K562 (cell line): ENCODE measurements around the gene SLC24A4. TPM values are rescaled to one million over a fixed set of nuclear protein-coding genes. Genes with fewer than 3 reads are reported as not detected.

Source experiments
- ATAC-seq: fragments of 200-7000 bp; cut with Tn5 transposase; 3 replicates; pipeline ENCODE4 v1.9.1; 2020; ENCODE audit warnings: moderate library complexity
- BruUV-seq: library from RNA; stranded (reverse); fragments of 400-500 nt; replicated peaks from 2 replicates; lab custom pipeline; 2021; lab: Mats Ljungman, UMichigan
- CTCF ChIA-PET: fragments of 300-600 bp; formaldehyde crosslinking; extraction: SDS; loops from one replicate; lab custom pipeline; 2021; ENCODE audit warnings: low intra/inter-chr PET ratio; lab: Yijun Ruan, JAX
- POLR2A ChIA-PET: fragments of 300-600, 350-650 bp; sonication (Branson Sonifier 250); formaldehyde crosslinking; extraction: SDS; loops from one replicate; lab custom pipeline; 2021; ENCODE audit warnings: antibody characterized with exemption, inconsistent platforms; lab: Yijun Ruan, JAX
- DNase-seq, 4 experiments: peaks; one replicate each; pipeline versions ENCODE4 v3.0.0 to v3.0.0-alpha.2; 2011 to 2018; ENCODE audit warnings: low spot score in 3 of 4, mixed read lengths in 3 of 4; ENCODE audit errors: extremely low read depth in 1 of 4
- FAIRE-seq: peaks from 2 replicates; lab custom pipeline; 2011; peaks lifted over from hg19 to GRCh38; lab: Jason Lieb, UNC
- H2AFZ ChIP-seq: 2 replicates; pipeline ENCODE4 v1.6.0; 2011; ENCODE audit warnings: low read depth, low read length, control low read depth, inconsistent platforms
- H3K27ac ChIP-seq: fragments of 200-600 bp; 3 replicates; pipeline ENCODE4 v1.8.0; 2011; ENCODE audit warnings: low read depth, mild to moderate bottlenecking, control low read depth, inconsistent platforms, low read length, moderate library complexity, mixed read lengths; ENCODE audit errors: extremely low read depth
- H3K27me3 ChIP-seq, 2 experiments: fragments of 300-600 bp in 1 of 2; 2 replicates in 1 of 2; 3 replicates in 1 of 2; pipeline versions ENCODE4 v1.6.0 to v1.8.0; 2011; ENCODE audit warnings: inconsistent platforms in 2 of 2, low read length in 2 of 2, mild to moderate bottlenecking in 1 of 2, mixed read lengths in 1 of 2, moderate library complexity in 1 of 2; ENCODE audit not compliant: control insufficient read depth in 2 of 2, insufficient read depth in 2 of 2
- H3K36me3 ChIP-seq: fragments of 300-600 bp; 3 replicates; pipeline ENCODE4 v1.8.0; 2011; ENCODE audit warnings: mild to moderate bottlenecking, low read length, inconsistent platforms; ENCODE audit not compliant: control insufficient read depth, insufficient read depth
- H3K4me1 ChIP-seq, 2 experiments: fragments of 200-600 bp in 1 of 2; replicated peaks in 1 of 2; 2 replicates in 1 of 2; 3 replicates in 1 of 2; pipeline versions ENCODE4 v1.5.1 to v1.8.0; 2011; ENCODE audit warnings: inconsistent platforms in 2 of 2, low read length in 2 of 2, mild to moderate bottlenecking in 1 of 2, mixed read lengths in 1 of 2, moderate library complexity in 1 of 2; ENCODE audit not compliant: control insufficient read depth in 2 of 2, insufficient read depth in 2 of 2
- H3K4me2 ChIP-seq: 2 replicates; pipeline ENCODE4 v1.6.1; 2011; ENCODE audit warnings: low read length, control low read depth, inconsistent platforms, mixed read lengths; ENCODE audit not compliant: insufficient read depth
- H3K4me3 ChIP-seq: fragments of 200-600 bp; sonication (generic), shearing (Covaris generic); 2 replicates; pipeline ENCODE4 v1.5.1; 2016; ENCODE audit warnings: control low read depth, inconsistent platforms
- H3K79me2 ChIP-seq: fragments of 200-600 bp; 3 replicates; pipeline ENCODE4 v1.8.0; 2011; ENCODE audit warnings: low read length, inconsistent platforms; ENCODE audit not compliant: control insufficient read depth, insufficient read depth
- H3K9ac ChIP-seq, 2 experiments: 2 replicates each; pipeline versions ENCODE4 v1.6.0 to v1.6.1; 2011; ENCODE audit warnings: low read depth in 2 of 2, low read length in 2 of 2, control low read depth in 1 of 2, inconsistent platforms in 1 of 2, mild to moderate bottlenecking in 1 of 2, mixed read lengths in 1 of 2; ENCODE audit not compliant: insufficient read depth in 1 of 2
- H3K9me1 ChIP-seq: one replicate; pipeline ENCODE4 v1.6.0; 2011; ENCODE audit warnings: inconsistent platforms, mild to moderate bottlenecking, low read length, moderate library complexity; ENCODE audit not compliant: control insufficient read depth, insufficient read depth
- H3K9me3 ChIP-seq: replicated peaks from 2 replicates; pipeline ENCODE4 v1.5.1; 2011; ENCODE audit warnings: low read depth, low read length, inconsistent platforms; ENCODE audit not compliant: control insufficient read depth, insufficient read depth
- H4K20me1 ChIP-seq: replicated peaks from 2 replicates; pipeline ENCODE4 v1.6.1; 2011; ENCODE audit warnings: low read length, inconsistent platforms, mixed read lengths; ENCODE audit not compliant: control insufficient read depth, insufficient read depth
- ETV5 ChIP-seq: sonication (generic); formaldehyde crosslinking; IDR thresholded peaks from 2 replicates; pipeline ENCODE4 v1.4.0; 2020; ENCODE audit warnings: low read depth, mild to moderate bottlenecking, missing genetic modification reagents
- NFRKB ChIP-seq: fragments of 450-650 bp; IDR thresholded peaks from 2 replicates; pipeline ENCODE4 v1.6.1; 2016; ENCODE audit warnings: low read depth
- SETDB1 ChIP-seq: IDR thresholded peaks from one replicate; pipeline ENCODE4 v1.6.1; 2012; ENCODE audit warnings: low read length, control low read depth, inconsistent platforms
- ZNF324 ChIP-seq: fragments of 250-450 bp; sonication (Bioruptor Pico); IDR thresholded peaks from 2 replicates; pipeline ENCODE4 v1.4.0; 2020; ENCODE audit warnings: mild to moderate bottlenecking
- WGBS: fragments of 100-300 bp; shearing (Covaris generic); methylation state at CpG from one replicate; pipeline ENCODE4 v1.1.6; 2016; ENCODE audit warnings: low coverage, mixed read lengths; ENCODE audit not compliant: insufficient coverage; ENCODE audit errors: missing lambda C conversion rate; 5-methylcytosine and 5-hydroxymethylcytosine counted together
- in situ Hi-C: fragments of 300-500 bp; cut with MboI; formaldehyde crosslinking; loops from 4 replicates; pipeline ENCODE4 v1.15.0; 2018; ENCODE audit warnings: inconsistent platforms, mixed read lengths
- intact Hi-C: fragments of 100-400 bp; cut with micrococcal nuclease; formaldehyde crosslinking; loops from 2 replicates; pipeline ENCODE4 v1.14.2; 2022
- polyA plus RNA-seq, 8 experiments: library from polyadenylated mRNA; depleted of rRNA in 4 of 8; stranded (reverse) in 5 of 8; unstranded in 3 of 8; fragments of >200 nt; fragmentation: Nextera tagmentation in 2 of 8; fragmentation: Illumina TruSeq in 1 of 8; extraction: Ambion mirVana in 2 of 8; extraction: Trizol in 1 of 8; gene quantifications; 2 replicates each; pipeline versions ENCODE4 v1.2.1 to v1.2.3, GENCODE V29; 2011 to 2014; ENCODE audit warnings: inconsistent platforms in 1 of 8, missing spikeins in 1 of 8
- total RNA-seq, 7 experiments: library from RNA; depleted of rRNA in 6 of 7; stranded (reverse); fragments of >200 nt in 6 of 7; fragmentation: Illumina TruSeq in 2 of 7; extraction: Trizol in 2 of 7; gene quantifications; 2 replicates each; pipeline versions ENCODE4 v1.2.1 to v1.2.3, GENCODE V29; 2011 to 2021; ENCODE audit warnings: low replicate concordance in 1 of 7
- TF ChIP-seq, protein P1 (sequence below), 2 experiments: IDR thresholded peaks; 2 replicates each; pipeline ENCODE4 v1.6.1; 2012; ENCODE audit warnings: improper control_type of control experiment in 2 of 2, low read depth in 2 of 2, low read length in 2 of 2, borderline replicate concordance in 1 of 2
- TF ChIP-seq, protein P2 (sequence below): fragments of 450-650 bp; IDR thresholded peaks from 2 replicates; pipeline ENCODE4 v1.6.1; 2016
- TF ChIP-seq, protein P3 (sequence below): sonication (generic); formaldehyde crosslinking; IDR thresholded peaks from 2 replicates; pipeline ENCODE4 v1.8.0; 2022; ENCODE audit warnings: mild to moderate bottlenecking, missing genetic modification reagents

The SLC24A4 gene
- total and polyA plus RNA-seq, 9 of the 15 experiments (the other 6 are each of a cell fraction or from before 2014, with no cell fraction given): not detected

DNA sequence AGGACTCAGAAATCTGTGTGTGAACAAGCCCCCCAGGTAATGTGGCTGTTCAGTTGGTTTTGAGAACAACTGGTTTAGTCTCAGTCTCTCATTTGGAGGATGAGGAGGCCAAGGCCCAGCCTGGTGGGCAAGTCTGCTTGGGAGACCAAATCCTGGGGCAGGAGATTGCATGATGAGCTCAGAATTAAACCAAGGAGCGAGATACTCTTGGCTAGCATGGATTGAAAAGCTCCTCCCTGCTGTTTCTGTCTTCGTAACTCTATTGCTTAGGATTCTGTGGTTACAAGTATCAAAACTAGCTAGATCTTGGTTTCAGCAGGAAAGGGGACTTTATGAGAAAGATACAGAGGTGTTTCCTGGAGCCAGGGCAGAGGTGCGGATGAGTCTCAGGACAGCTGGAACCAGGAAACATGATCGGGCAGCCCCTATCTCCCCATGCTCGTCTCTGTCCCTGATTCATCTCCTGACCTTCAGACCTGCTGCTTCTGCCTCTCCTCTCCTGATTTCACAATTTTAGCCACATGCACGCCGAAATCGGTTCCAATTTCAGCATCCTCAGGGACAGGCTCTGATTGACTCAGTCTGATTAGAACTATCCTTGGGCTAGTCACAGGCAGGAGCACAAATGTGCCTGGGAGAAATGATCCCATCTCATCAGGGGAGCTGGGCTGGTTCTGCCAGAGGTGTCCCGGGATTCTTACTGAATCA lies 150.4 kb downstream of the SLC24A4 start:
- ATAC-seq: no peak
- TF ChIP-seq ZNF324 (CRISPR knock-in tag) (no peak), NFRKB (no peak), SETDB1 (no peak), ETV5 (CRISPR knock-in tag) (no peak)
- TF ChIP-seq, protein P1, sequence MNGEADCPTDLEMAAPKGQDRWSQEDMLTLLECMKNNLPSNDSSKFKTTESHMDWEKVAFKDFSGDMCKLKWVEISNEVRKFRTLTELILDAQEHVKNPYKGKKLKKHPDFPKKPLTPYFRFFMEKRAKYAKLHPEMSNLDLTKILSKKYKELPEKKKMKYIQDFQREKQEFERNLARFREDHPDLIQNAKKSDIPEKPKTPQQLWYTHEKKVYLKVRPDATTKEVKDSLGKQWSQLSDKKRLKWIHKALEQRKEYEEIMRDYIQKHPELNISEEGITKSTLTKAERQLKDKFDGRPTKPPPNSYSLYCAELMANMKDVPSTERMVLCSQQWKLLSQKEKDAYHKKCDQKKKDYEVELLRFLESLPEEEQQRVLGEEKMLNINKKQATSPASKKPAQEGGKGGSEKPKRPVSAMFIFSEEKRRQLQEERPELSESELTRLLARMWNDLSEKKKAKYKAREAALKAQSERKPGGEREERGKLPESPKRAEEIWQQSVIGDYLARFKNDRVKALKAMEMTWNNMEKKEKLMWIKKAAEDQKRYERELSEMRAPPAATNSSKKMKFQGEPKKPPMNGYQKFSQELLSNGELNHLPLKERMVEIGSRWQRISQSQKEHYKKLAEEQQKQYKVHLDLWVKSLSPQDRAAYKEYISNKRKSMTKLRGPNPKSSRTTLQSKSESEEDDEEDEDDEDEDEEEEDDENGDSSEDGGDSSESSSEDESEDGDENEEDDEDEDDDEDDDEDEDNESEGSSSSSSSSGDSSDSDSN (IDR thresholded peaks at IDR 0.05; ENCODE audit: borderline replicate concordance in 1 of 2, low read depth in 2 of 2, low read length in 2 of 2): no peak
- TF ChIP-seq, protein P2, sequence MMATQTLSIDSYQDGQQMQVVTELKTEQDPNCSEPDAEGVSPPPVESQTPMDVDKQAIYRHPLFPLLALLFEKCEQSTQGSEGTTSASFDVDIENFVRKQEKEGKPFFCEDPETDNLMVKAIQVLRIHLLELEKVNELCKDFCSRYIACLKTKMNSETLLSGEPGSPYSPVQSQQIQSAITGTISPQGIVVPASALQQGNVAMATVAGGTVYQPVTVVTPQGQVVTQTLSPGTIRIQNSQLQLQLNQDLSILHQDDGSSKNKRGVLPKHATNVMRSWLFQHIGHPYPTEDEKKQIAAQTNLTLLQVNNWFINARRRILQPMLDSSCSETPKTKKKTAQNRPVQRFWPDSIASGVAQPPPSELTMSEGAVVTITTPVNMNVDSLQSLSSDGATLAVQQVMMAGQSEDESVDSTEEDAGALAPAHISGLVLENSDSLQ: no peak
- TF ChIP-seq, protein P3, sequence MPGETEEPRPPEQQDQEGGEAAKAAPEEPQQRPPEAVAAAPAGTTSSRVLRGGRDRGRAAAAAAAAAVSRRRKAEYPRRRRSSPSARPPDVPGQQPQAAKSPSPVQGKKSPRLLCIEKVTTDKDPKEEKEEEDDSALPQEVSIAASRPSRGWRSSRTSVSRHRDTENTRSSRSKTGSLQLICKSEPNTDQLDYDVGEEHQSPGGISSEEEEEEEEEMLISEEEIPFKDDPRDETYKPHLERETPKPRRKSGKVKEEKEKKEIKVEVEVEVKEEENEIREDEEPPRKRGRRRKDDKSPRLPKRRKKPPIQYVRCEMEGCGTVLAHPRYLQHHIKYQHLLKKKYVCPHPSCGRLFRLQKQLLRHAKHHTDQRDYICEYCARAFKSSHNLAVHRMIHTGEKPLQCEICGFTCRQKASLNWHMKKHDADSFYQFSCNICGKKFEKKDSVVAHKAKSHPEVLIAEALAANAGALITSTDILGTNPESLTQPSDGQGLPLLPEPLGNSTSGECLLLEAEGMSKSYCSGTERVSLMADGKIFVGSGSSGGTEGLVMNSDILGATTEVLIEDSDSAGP (CRISPR knock-in tag): no peak
- intact Hi-C loops: no loop called here

More for the DNA sequence above, 150.4 kb downstream of the SLC24A4 start:
- H3K9ac ChIP-seq: no peak overlapping the region
- no peaks in the 10 kb centered on the region; a peak in 1 of 5 replicates for H3K27me3 ChIP-seq
- FAIRE-seq (no peak), DNase-seq (no peak)
- H3K4me1 ChIP-seq: no peaks in the 10 kb centered on the region
- CTCF ChIA-PET: no interaction called here
- no peak overlapping the region for H3K4me2 ChIP-seq
- H3K36me3 ChIP-seq: no peaks in the 10 kb centered on the region
- H3K27ac ChIP-seq: no peak overlapping the region
- H3K9me1 ChIP-seq: no peaks in the 10 kb centered on the region
- H4K20me1 ChIP-seq: no peaks in the 10 kb centered on the region
- H3K79me2 ChIP-seq: no peaks in the 10 kb centered on the region
- BruUV-seq: no TSS peak
- 0% methylated on average over 9 of the region's 9 CpGs for WGBS
- in situ Hi-C loops: no loop called here
- H3K4me3 ChIP-seq: no peak overlapping the region
- no peak overlapping the region for H2AFZ ChIP-seq
- no peaks in the 10 kb centered on the region for H3K9me3 ChIP-seq
- POLR2A ChIA-PET: no interaction called here
